NCI-H2081 (cell line): ENCODE measurements around the gene SPINK2.

Experiments used
- DNase-seq, 2 experiments: peaks; one replicate each; lab custom pipeline; 2025; lab: John Stamatoyannopoulos, UW

Gene SPINK2

GRCh38 chr4:56799824-56800756 is 21.4 kb downstream of the SPINK2 start:
- peak; percentile 77 to 85 for DNase-seq

GRCh38 chr4:56799161-56799759 is 22.2 kb downstream of the SPINK2 start:
- no peak for DNase-seq

GRCh38 chr4:56796211-56796610 is 25.3 kb downstream of the SPINK2 start:
- no peak for DNase-seq

GRCh38 chr4:56791316-56791715 is 30.2 kb downstream of the SPINK2 start:
- no peak for DNase-seq

- DNase-seq, result no peak
These were observed 30.8 kb downstream of the SPINK2 start for GRCh38 chr4:56790691-56791091.

- no peak for DNase-seq
These were observed 33.4 kb downstream of the SPINK2 start for GRCh38 chr4:56788081-56788480.

- peak; percentile 14 to 35 for DNase-seq
These were observed 34.1 kb downstream of the SPINK2 start for GRCh38 chr4:56787380-56787779.

GRCh38 chr4:56786955-56787354 is 34.5 kb downstream of the SPINK2 start:
- no peak for DNase-seq

- no peak for DNase-seq
These were observed 37.5 kb downstream of the SPINK2 start for GRCh38 chr4:56783986-56784385.

- DNase-seq, result no peak
These were observed 39.5 kb downstream of the SPINK2 start for GRCh38 chr4:56782019-56782418.

- no peak for DNase-seq
These were observed 48.2 kb downstream of the SPINK2 start for GRCh38 chr4:56773346-56773745.

GRCh38 chr4:56772134-56772533 is 49.4 kb downstream of the SPINK2 start:
- DNase-seq, result no peak

- DNase-seq, result no peak
These were observed 52.7 kb downstream of the SPINK2 start for GRCh38 chr4:56768763-56769162.

- no peak for DNase-seq
These were observed 53.2 kb downstream of the SPINK2 start for GRCh38 chr4:56768316-56768715.

- DNase-seq, result no peak
These were observed 53.9 kb downstream of the SPINK2 start for GRCh38 chr4:56767567-56767966.

GRCh38 chr4:56764775-56765174 is 56.7 kb downstream of the SPINK2 start:
- DNase-seq, result no peak

- DNase-seq, result no peak
These were observed 57.3 kb downstream of the SPINK2 start for GRCh38 chr4:56764223-56764622.

GRCh38 chr4:56762484-56763250 is 58.8 kb downstream of the SPINK2 start:
- DNase-seq, result no peak

- DNase-seq, result no peak
These were observed 61.3 kb downstream of the SPINK2 start for GRCh38 chr4:56760183-56760582.
